ENCODE data around the gene DNAJA3.

DNA sequence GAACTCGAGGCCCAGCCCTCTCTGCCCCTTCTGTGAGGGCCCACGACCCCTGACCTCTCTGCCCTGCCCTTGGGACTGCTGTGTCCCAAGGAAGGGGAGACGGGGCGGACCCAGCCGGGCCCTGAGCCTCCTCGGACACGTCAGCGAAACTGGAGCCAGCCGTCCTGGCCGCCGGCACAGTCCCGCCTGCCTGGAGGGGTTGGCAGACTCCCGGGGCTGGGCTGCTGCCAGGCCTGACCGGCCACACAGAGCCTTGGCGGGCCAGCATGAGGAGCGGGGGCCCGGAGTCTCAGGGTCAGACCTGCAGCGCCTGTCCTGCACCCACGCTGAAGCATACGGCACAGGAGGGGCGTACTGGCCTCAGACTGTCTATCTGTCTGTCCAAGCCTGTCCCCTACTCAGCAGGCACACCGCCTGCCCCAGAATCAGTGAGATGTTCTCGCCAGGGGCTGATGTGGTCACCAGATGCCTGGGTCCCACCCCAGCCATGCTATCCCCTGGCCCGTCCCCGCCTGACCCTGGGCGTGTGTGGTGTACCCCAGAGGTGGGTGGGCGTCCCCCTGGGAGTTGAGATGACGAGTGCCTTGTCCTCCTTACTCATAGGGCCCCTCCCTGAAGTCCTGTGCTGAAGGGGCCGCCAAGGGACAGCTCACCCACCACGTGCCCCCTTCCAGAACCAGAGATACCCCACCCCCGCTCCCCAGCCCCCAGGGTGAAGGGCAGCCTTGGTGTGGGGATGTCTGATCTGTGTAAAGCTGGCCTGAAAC lies 49.4 kb upstream of the DNAJA3 start:
- no peak for TF ChIP-seq CTCF (conservative IDR thresholded peaks at IDR 0.05; ENCODE audit: low read depth, low read length)
- peak; percentile 68 for TF ChIP-seq POLR2A (IDR thresholded peaks at IDR 0.05; ENCODE audit: low read depth, low read length)
- no peak; the same call in 1 of the 2 replicates for TF ChIP-seq MAFK (IDR thresholded peaks at IDR 0.05; ENCODE audit: low read depth, low read length)
- TF ChIP-seq RAD21 (IDR thresholded peaks at IDR 0.05; ENCODE audit: low read length), result no peak
- peak; percentile 32; the same call in 1 of the 2 replicates for TF ChIP-seq BHLHE40 (IDR thresholded peaks at IDR 0.05; ENCODE audit: low read depth, low read length)
- peak; percentile 52 for TF ChIP-seq MAZ (IDR thresholded peaks at IDR 0.05; ENCODE audit: borderline replicate concordance, low read depth, low read length)
- TF ChIP-seq ELK1 (IDR thresholded peaks at IDR 0.05; ENCODE audit: borderline replicate concordance, low read depth, low read length), result no peak
- TF ChIP-seq SMC3 (IDR thresholded peaks at IDR 0.05; ENCODE audit: low read depth, low read length), result no peak
- TF ChIP-seq CEBPB (IDR thresholded peaks at IDR 0.05; ENCODE audit: low read depth, low read length), result no peak
